NB4 (cell line): ENCODE results near the gene EPAS1.

Experiments used
- DNase-seq: peaks from one replicate; pipeline ENCODE4 v3.0.0; 2010; ENCODE audit warnings: low read depth
- H3K4me3 ChIP-seq: one replicate; pipeline ENCODE4 v1.5.1; 2011; ENCODE audit warnings: mild to moderate bottlenecking, low read depth, low read length, moderate library complexity
- CTCF ChIP-seq: IDR thresholded peaks from one replicate; pipeline ENCODE4 v1.5.1; 2012; ENCODE audit warnings: low read depth, low read length
- MAX ChIP-seq: IDR thresholded peaks from 2 replicates; pipeline ENCODE4 v1.6.1; 2011; ENCODE audit warnings: low read depth, low read length
- MYC ChIP-seq: IDR thresholded peaks from 2 replicates; pipeline ENCODE4 v1.6.1; 2011; ENCODE audit warnings: low read depth, low read length
- POLR2A ChIP-seq: IDR thresholded peaks from 2 replicates; pipeline ENCODE4 v1.6.1; 2011; ENCODE audit warnings: mild to moderate bottlenecking; ENCODE audit not compliant: insufficient read length; ENCODE audit errors: extremely low read depth

The EPAS1 gene

GRCh38 chr2:46262248-46262938, 34.8 kb upstream of the EPAS1 start:
- TF ChIP-seq CTCF, result no peak
- TF ChIP-seq MYC, result no peak
- no peak for TF ChIP-seq MAX
- TF ChIP-seq POLR2A, result no peak
- no peak overlapping the region for H3K4me3 ChIP-seq
- DNase-seq, result no peak

GRCh38 chr2:46263347-46263746, 33.9 kb upstream of the EPAS1 start:
- no peak for TF ChIP-seq CTCF
- TF ChIP-seq POLR2A, result no peak
- H3K4me3 ChIP-seq, result no peak overlapping the region
- no peak for DNase-seq

- no peak for DNase-seq
- H3K4me3 ChIP-seq, result no peak overlapping the region
- TF ChIP-seq POLR2A, result no peak
- TF ChIP-seq MAX, result no peak
- TF ChIP-seq CTCF, result no peak
- TF ChIP-seq MYC, result no peak
These were observed 32.8 kb upstream of the EPAS1 start for GRCh38 chr2:46264447-46264846.

GRCh38 chr2:46266134-46266533, 31.1 kb upstream of the EPAS1 start:
- no peak for TF ChIP-seq POLR2A
- no peak for TF ChIP-seq MYC
- TF ChIP-seq MAX, result no peak
- no peak for TF ChIP-seq CTCF
- no peak overlapping the region for H3K4me3 ChIP-seq
- DNase-seq, result no peak

- no peak for TF ChIP-seq CTCF
- no peak for TF ChIP-seq MAX
- TF ChIP-seq POLR2A, result no peak
- TF ChIP-seq MYC, result no peak
- DNase-seq, result no peak
- no peak overlapping the region for H3K4me3 ChIP-seq
These were observed 29.6 kb upstream of the EPAS1 start for GRCh38 chr2:46267616-46268015.

- TF ChIP-seq CTCF, result no peak
- no peak for TF ChIP-seq MYC
- peak; percentile 59 for DNase-seq
- H3K4me3 ChIP-seq, result no peak overlapping the region
These were observed 29.0 kb upstream of the EPAS1 start for GRCh38 chr2:46268196-46268595.
